Ovary (tissue), 3 donors: ENCODE measurements around the gene CRAMP1.

ENCODE experiments used
- EP300 ChIP-seq: sonication (generic); formaldehyde crosslinking; IDR thresholded peaks from one replicate; pipeline ENCODE4 v1.6.1; 2017; ENCODE audit warnings: antibody characterized with exemption
- POLR2A ChIP-seq: fragments of 450-650 bp; IDR thresholded peaks from one replicate; pipeline ENCODE4 v1.6.1; 2017; ENCODE audit warnings: antibody characterized with exemption, mild to moderate bottlenecking, moderate library complexity
- TF ChIP-seq, protein P1 (sequence below), 3 donors: fragments of 450-650 bp in 2 of 3; fragments of 200-600 bp in 1 of 3; IDR thresholded peaks; one replicate each; pipeline versions ENCODE4 v1.5.1 to v1.8.0; 2016 to 2022; ENCODE audit warnings: antibody characterized with exemption in 3 of 3, mild to moderate bottlenecking in 1 of 3
- donor health status: DM: no; HTN: no; CAD: no.

DNA sequence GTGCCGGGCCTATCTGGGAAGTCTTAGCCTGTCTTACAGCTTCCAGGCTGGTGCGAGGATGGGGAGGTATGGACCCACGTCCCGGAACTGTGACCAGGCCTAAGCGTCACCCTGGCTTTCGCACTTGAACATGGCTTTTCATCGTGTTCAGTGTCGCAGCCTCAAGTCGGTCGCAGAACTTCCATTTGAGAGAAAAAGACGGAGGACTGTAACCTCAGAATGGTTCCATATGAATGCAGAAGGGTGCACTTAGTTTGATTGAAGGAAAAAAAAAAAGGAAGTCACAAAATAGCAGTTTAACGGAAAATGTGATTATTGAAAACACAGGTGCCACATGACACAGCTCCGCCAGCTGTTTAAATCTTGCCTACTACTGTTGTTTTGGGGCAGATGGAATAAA lies 35.7 kb downstream of the CRAMP1 start:
- TF ChIP-seq, protein P1, sequence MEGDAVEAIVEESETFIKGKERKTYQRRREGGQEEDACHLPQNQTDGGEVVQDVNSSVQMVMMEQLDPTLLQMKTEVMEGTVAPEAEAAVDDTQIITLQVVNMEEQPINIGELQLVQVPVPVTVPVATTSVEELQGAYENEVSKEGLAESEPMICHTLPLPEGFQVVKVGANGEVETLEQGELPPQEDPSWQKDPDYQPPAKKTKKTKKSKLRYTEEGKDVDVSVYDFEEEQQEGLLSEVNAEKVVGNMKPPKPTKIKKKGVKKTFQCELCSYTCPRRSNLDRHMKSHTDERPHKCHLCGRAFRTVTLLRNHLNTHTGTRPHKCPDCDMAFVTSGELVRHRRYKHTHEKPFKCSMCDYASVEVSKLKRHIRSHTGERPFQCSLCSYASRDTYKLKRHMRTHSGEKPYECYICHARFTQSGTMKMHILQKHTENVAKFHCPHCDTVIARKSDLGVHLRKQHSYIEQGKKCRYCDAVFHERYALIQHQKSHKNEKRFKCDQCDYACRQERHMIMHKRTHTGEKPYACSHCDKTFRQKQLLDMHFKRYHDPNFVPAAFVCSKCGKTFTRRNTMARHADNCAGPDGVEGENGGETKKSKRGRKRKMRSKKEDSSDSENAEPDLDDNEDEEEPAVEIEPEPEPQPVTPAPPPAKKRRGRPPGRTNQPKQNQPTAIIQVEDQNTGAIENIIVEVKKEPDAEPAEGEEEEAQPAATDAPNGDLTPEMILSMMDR (IDR thresholded peaks at IDR 0.05): no peak
- TF ChIP-seq POLR2A: no peak
- TF ChIP-seq EP300: no peak
